NCI-H146 treated with DMSO at 0.1 percent for 48 hours (cell line): ENCODE measurements around the gene HAND1.

Experiments
- DNase-seq: peaks from one replicate; lab custom pipeline; 2025; ENCODE audit not compliant: unreplicated experiment; lab: John Stamatoyannopoulos, UW

Gene HAND1

GRCh38 chr5:154479944-154480750, 2.1 kb upstream of the HAND1 start:
- DNase-seq = peak; percentile 2

DNA sequence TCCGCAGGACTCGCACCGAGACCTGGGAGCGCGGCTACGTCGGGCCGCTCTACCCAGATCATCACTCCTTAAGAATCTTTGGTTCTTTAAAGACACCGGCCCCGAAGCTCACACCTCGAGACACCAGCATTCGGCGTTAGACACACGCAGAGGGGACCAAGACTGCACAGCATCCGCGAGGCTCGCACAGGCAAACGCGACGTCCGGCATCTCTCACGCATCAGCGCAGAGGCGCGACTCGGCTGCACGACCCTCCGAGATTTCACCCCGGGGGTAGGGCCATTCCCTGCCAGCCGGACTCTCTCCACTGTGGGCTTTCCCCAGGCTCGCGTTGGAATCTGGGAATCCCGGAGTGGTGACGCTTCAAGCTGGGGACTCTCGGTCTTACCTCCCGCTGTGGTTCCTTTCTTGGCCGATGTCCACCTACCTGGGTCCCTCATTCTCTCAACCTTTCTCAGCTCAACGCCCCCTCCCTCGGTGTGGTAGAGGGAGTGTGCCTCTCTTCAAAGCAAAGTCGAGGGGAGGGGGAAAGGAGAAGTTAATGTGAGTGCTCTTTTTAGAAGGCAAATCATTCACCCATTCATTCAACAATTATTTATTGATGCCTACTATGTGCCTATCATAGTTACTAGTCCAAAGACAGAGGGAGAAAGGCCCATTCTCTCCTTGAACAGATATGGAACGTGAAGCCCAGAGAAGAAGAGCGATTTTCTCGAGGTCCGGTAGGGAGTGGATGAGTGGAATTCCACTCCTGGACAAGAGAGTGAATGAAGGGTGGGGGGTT, 1.3 kb upstream of the HAND1 start:
- DNase-seq = no peak

DNA sequence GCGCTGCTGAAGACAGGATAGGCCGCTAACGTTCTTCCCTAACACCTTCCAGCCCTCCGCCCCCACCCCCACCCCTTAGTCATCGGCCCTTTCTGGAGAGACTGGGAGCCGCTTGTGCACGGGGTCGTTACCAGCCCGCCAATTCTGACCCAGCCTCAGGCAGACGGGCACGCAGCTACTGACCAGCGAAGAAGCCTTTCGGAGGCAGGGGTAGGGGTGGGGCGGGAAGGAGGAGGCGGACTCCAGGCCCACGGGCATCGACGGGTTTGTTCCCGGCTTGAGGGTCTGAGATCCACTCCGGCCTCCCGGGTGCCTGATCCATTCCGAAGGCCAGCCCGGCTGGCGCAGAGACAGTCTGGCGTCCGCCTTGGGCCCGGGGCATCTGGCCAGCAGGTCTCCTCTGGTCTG, 729 bp upstream of the HAND1 start:
- DNase-seq = no peak

DNA sequence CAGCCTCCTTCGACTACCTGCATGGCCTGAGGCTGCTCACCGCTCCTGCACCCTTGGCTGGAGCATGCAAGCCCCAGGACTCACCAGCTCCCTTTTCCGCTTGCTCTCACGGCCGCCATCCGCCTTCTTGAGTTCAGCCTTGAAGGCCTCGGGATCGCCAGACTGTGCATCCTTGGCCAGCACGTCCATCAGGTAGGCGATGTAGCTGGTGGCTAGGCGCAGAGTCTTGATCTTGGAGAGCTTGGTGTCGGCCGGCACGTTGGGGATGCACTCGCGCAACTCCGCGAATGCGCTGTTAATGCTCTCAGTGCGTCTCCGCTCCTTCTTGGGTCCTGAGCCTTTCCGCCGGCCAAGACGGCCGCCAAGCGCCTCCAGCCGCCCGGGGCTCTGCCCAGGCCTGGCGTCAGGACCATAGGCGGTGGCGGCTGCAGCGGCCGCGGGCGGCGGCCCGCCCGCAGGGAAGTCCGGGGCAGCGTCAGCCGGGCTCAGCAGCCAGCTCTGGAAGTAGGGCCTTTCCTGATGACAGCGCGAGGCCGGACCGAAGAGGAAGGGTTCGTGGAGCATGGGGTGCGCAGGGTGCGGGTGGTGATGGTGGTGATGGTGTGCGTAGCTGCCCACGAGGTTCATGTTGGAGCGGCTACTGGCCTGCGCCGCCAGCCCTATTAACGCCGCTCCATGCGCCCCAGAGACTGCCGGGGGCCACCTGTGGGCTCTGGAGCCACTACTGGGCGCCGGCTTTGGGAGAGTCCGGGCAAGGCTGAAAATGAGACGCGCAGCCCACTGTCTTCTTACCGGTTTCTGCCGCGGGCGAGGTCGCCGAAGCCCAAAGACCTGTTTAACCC, 424 bp downstream of the HAND1 start:
- no peak for DNase-seq

DNA sequence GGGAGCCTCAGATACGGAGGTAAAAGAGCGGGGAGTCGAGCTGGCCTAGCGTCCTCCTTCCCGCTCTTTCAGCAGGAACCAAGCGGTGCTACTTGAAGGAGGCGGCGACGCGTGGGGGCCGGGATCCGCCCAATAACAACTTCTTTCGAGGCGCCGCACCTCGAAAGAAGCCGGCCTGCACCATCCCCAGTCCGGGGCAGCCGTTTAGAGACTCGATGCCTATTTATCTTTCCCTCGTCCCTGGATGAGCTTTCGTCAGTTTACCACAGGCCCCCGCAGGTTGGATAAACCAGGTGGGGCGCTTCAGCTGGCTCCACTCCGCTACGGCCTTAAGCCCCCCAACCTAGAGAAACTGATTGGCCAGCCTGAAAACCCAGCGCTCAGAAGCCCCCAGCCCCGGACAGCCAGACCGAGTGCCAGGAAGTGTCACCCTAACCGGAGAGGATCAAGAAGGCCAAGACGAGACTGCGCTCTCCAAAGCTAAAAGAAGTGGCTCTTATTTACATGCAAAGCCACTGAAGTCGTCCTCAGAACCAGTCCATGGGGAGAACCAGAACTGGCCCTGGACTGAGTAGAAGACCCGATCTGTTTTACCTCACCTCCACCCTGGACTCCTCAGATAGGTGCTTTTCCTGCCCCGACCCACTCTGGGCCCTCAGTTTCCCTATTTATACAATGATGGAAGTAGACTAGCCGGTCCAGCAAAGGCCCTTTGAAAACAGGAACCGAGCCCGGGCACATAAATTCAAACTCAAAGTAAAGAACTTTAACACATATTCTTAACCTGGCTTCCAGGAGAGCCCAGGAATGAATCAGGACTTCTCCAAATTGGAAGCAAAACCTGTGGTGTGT, 1.4 kb downstream of the HAND1 start:
- DNase-seq = no peak

- DNase-seq = no peak
Measured at GRCh38 chr5:154475591-154476353, 2.3 kb downstream of the HAND1 start.

- DNase-seq = no peak
Measured at GRCh38 chr5:154474396-154475334, 3.4 kb downstream of the HAND1 start.

DNA sequence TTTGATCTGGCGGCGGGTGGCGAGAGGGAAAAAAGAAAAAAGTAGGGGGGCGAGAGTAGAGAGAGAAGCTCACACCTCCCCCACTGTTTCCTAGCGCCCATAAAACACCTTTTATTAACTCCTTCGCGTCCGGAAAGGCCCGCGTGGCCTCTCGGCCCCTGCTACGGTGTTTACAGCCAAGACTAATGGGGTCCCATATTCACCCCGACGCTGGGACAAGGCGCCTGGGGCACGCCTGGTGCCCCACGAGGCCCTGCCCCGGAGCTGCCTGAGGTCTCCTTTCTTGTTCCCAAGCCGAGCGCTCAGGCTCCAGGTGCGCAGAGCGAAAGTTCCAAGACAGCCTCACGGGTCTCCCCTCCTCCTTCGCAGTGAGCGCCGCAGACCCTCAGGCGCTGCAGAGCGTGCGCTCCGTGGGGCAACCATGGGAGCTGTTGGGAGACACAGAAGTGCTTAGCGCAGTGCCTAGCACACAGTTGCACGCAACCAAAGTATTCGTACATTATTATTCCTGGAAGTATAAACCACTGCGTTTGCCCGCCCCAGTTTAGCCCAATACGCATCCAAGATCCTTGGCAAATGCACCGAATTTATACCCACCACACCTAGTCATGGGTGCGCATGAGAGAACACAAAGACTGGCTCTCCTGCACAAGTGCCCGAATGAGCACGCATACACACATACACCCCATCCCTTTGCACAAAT, 4.3 kb downstream of the HAND1 start:
- no peak for DNase-seq

GRCh38 chr5:154472871-154473580, 5.0 kb downstream of the HAND1 start:
- no peak for DNase-seq

- DNase-seq = no peak
Measured at GRCh38 chr5:154470947-154471870, 6.8 kb downstream of the HAND1 start.

- DNase-seq = no peak
Measured at GRCh38 chr5:154470137-154470536, 7.9 kb downstream of the HAND1 start.

DNA sequence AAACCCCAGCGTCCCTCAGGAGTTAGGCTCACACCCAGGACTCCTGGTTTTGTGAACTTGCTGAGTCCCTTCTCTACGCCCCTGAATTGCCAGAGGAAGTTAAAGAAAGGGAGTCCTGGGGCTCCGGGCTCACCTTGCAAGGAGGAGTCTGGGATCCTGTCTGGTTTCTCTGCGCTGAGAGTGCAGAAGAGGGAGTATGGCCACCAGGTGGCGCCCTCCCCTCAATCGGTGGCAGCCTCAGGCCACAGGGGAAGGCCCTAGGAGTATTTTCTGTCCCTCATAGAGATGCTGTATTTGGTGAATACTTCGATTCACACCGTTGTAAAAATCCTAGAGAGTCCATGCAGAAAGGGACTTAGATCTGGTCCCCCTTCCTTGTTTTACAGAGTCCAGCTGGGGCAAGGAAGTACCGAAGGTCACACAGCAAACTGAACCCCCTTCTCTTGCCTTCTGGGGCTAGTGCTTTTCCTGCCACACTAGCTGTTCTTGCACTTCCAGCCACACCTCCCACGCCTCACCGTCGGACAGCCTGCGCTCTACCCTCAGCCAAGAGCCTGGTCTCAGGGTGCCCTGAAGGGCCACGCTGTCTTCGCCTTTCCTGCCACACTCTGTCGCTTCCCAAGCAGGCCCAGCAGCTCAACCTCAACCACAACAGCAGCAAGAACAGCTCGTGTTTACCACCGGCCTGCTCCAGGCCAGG, 10.2 kb downstream of the HAND1 start:
- peak; percentile 11 for DNase-seq

DNA sequence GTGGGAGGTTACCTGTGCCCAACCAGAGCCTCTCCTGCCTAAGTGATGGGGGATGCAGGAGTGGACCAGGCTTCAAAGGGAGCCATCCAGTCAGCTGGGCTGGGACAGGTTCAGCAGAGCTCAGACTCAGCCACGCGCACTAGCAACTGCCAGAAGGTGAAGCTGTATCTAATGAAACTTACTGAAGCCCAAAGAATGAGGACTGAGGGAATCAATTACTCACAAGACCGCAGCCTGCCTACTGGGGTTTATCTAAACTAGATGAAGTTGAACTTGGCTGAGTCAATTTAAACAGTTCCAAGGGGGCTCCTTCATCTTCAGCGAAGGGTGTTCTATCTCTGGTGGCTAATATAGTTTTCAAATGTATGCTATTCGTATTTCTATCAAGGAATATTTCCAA, 11.4 kb downstream of the HAND1 start:
- DNase-seq = no peak

- no peak for DNase-seq
Measured at GRCh38 chr5:154466147-154466546, 11.9 kb downstream of the HAND1 start.

DNA sequence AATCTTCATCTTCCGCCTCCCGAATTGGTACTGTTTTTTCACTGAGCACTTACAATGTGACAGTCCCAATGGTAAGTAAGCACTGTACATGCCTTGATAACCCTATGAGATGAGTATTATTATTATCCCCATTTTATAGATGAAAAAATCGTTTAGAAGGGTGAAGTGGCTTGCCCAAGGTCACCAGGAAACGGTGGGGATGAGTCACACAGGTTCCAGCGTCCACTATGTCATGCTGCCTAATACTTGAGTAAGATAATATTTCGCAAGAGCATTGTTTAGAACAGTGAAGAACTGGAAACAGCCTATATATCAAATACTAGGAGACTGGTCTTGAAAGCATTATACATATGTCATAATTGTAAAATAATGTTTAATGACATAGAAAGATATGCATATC, 12.9 kb downstream of the HAND1 start:
- DNase-seq = no peak

DNA sequence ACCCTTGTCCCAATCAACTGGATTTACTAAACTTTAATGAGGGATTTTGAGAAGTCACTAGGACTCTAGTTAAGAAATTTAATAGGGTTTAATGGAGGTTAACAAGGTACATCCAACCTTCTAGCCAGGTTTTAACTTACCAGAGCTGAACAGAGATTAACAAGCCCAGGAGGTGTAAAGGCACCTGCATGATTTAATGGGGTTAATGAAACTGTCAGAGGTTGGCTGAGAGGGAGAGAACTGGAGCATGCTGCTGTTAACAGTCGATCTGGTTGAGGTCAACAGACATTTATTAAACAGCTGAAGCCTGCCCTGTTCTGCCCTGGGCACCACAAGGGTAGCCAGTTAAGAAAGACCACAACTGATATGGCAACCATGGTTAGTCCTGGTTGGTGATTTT, 13.6 kb downstream of the HAND1 start:
- no peak for DNase-seq
